ENCODE data around the gene MLH1.
"Not testable (repeated sequence)": the region's sequence is repeated elsewhere in the genome, so short reads cannot be mapped to it uniquely, and the experiment has no call there.

The MLH1 gene

GRCh38 chr3:36957862-36958686, 35.2 kb upstream of the MLH1 start:
- Histone ChIP-seq H3K27ac (ENCODE audit: poor library complexity, severe bottlenecking) (peak overlapping the region; percentile 34), H3K4me3 (ENCODE audit: severe bottlenecking) (no peak overlapping the region), H3K4me1 (ENCODE audit: insufficient read depth, poor library complexity, severe bottlenecking) (peaks cover 6% of the 10 kb centered on the region), H3K9me3 (ENCODE audit: severe bottlenecking) (no peaks in the 10 kb centered on the region), H3K27me3 (ENCODE audit: insufficient read depth, poor library complexity, severe bottlenecking) (no peaks in the 10 kb centered on the region), H3K36me3 (ENCODE audit: low read depth) (no peaks in the 10 kb centered on the region)
- DNase-seq (ENCODE audit: low spot score): no peak
- ATAC-seq (ENCODE audit: low read depth): peak; percentile 75
- TF ChIP-seq, protein P1, sequence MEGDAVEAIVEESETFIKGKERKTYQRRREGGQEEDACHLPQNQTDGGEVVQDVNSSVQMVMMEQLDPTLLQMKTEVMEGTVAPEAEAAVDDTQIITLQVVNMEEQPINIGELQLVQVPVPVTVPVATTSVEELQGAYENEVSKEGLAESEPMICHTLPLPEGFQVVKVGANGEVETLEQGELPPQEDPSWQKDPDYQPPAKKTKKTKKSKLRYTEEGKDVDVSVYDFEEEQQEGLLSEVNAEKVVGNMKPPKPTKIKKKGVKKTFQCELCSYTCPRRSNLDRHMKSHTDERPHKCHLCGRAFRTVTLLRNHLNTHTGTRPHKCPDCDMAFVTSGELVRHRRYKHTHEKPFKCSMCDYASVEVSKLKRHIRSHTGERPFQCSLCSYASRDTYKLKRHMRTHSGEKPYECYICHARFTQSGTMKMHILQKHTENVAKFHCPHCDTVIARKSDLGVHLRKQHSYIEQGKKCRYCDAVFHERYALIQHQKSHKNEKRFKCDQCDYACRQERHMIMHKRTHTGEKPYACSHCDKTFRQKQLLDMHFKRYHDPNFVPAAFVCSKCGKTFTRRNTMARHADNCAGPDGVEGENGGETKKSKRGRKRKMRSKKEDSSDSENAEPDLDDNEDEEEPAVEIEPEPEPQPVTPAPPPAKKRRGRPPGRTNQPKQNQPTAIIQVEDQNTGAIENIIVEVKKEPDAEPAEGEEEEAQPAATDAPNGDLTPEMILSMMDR (IDR thresholded peaks at IDR 0.05; ENCODE audit: poor library complexity, severe bottlenecking): no peak

DNA sequence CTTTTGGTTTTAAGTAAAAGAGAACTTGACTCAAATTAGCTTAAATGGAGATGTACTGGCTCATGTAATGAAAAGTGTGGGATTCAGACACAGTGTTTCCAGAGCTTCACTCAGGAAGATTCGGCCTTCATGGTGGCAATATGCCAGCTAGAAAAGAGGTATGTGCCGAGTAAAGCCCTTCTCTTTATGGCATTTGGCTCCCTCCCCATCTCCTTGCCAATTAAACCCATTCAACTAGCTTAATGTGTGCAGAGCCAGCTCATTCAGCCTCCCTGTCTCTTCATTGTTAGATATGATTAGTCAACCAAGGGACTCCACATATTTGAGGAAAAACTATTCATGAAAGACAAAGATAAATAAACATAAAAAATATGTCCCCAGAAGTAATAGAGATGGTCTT, 33.5 kb upstream of the MLH1 start:
- TF ChIP-seq, protein P1 (IDR thresholded peaks at IDR 0.05; ENCODE audit: poor library complexity, severe bottlenecking): no peak
- Histone ChIP-seq H3K9me3 (ENCODE audit: severe bottlenecking) (no peaks in the 10 kb centered on the region), H3K27me3 (ENCODE audit: insufficient read depth, poor library complexity, severe bottlenecking) (no peaks in the 10 kb centered on the region), H3K27ac (ENCODE audit: poor library complexity, severe bottlenecking) (no peak overlapping the region), H3K4me1 (ENCODE audit: insufficient read depth, poor library complexity, severe bottlenecking) (peaks cover 6% of the 10 kb centered on the region), H3K36me3 (ENCODE audit: low read depth) (no peaks in the 10 kb centered on the region), H3K4me3 (ENCODE audit: severe bottlenecking) (no peak overlapping the region)
- no peak for DNase-seq (ENCODE audit: low spot score)
- no peak for ATAC-seq (ENCODE audit: low read depth)

DNA sequence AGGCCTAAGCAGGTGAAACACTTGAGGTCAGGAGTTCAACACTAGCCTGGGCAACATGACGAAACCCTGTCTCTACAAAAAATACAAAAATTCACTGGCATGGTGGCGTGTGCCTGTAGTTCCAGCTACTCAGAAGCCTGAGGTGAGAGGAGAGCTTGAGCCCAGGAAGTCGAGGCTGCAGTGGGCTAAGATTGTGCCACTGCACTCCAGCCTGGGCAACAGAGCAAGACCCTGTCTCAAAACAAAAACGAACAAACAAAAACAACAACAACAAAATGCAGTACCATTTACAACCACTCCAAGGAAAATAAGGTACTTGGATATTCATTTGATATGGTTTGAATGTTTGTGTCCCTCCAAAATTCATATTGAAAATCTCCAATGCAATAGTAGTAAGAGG, 32.8 kb upstream of the MLH1 start:
- Histone ChIP-seq H3K4me1 (ENCODE audit: insufficient read depth, poor library complexity, severe bottlenecking) (peaks cover 6% of the 10 kb centered on the region), H3K36me3 (ENCODE audit: low read depth) (no peaks in the 10 kb centered on the region), H3K27me3 (ENCODE audit: insufficient read depth, poor library complexity, severe bottlenecking) (no peaks in the 10 kb centered on the region), H3K4me3 (ENCODE audit: severe bottlenecking) (no peak overlapping the region), H3K9me3 (ENCODE audit: severe bottlenecking) (no peaks in the 10 kb centered on the region), H3K27ac (ENCODE audit: poor library complexity, severe bottlenecking) (no peak overlapping the region)
- TF ChIP-seq, protein P1 (IDR thresholded peaks at IDR 0.05; ENCODE audit: poor library complexity, severe bottlenecking): no peak
- DNase-seq (ENCODE audit: low spot score) (no peak), ATAC-seq (ENCODE audit: low read depth) (no peak)

DNA sequence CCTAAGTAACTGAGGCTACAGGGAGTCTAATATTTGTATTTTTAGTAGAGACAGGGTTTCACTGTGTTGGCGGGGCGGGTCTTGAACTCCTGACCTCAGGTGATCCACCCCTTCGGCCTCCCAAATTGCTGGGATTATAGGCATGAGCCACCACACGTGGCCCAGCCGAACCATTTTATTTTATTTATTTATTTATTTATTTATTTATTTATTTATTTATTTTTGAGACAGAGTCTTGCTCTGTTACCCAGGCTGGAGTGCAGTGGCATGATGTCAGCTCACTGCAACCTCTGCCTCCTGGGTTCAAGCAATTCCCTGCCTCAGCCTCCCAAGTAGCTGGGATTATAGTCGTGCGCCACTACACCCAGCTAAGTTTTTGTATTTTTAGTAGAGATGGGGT, 30.3 kb upstream of the MLH1 start:
- H3K27ac ChIP-seq (ENCODE audit: poor library complexity, severe bottlenecking); H3K27me3 ChIP-seq (ENCODE audit: insufficient read depth, poor library complexity, severe bottlenecking); H3K36me3 ChIP-seq (ENCODE audit: low read depth); H3K9me3 ChIP-seq (ENCODE audit: severe bottlenecking); H3K4me3 ChIP-seq (ENCODE audit: severe bottlenecking); DNase-seq (ENCODE audit: low spot score); H3K4me1 ChIP-seq (ENCODE audit: insufficient read depth, poor library complexity, severe bottlenecking); ATAC-seq (ENCODE audit: low read depth): not testable (repeated sequence)

DNA sequence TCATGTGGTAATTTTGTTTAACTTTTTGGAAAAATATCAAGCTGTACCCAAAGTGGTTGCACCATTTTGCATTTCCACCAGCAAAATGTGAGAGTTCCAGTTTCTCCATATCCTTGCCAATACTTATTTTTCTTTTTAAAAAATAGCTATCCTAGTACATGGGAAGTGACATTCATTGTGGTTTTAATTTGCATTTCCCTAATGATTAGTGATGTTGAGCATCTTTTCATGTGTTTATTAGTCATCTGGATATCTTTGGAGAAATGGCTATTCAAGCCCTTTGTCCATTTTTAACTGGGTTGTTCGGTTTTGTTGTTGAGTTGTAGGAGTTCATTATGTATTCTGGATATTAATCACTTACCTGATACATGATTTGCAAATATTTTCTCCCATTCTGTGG, 29.0 kb upstream of the MLH1 start:
- TF ChIP-seq, protein P1 (IDR thresholded peaks at IDR 0.05; ENCODE audit: poor library complexity, severe bottlenecking): no peak
- H3K4me1 ChIP-seq (ENCODE audit: insufficient read depth, poor library complexity, severe bottlenecking): peaks cover 5% of the 10 kb centered on the region
- no peak overlapping the region for H3K27ac ChIP-seq (ENCODE audit: poor library complexity, severe bottlenecking)
- H3K9me3 ChIP-seq (ENCODE audit: severe bottlenecking): no peaks in the 10 kb centered on the region
- ATAC-seq (ENCODE audit: low read depth): no peak
- H3K36me3 ChIP-seq (ENCODE audit: low read depth): no peaks in the 10 kb centered on the region
- no peaks in the 10 kb centered on the region for H3K27me3 ChIP-seq (ENCODE audit: insufficient read depth, poor library complexity, severe bottlenecking)
- DNase-seq (ENCODE audit: low spot score): no peak
- H3K4me3 ChIP-seq (ENCODE audit: severe bottlenecking): no peak overlapping the region
